ENCODE data around the gene LIG4. TPM values are rescaled to one million over a fixed set of nuclear protein-coding genes. Genes with fewer than 3 reads are reported as not detected.

Gene LIG4
- total RNA-seq, 2 donors from 2014 or later: 10.1 to 17.2 TPM

- intact Hi-C loops (cut with DNase I): no loop called here
- no peak for DNase-seq (ENCODE audit: low spot score)
Observed at GRCh38 chr13:108195861-108196260, 19.5 kb downstream of the LIG4 start.

- intact Hi-C loops (cut with DNase I): no loop called here
- no peak for DNase-seq (ENCODE audit: low spot score)
Observed at GRCh38 chr13:108195146-108195545, 20.2 kb downstream of the LIG4 start.

GRCh38 chr13:108194435-108194936, 20.9 kb downstream of the LIG4 start:
- DNase-seq (ENCODE audit: low spot score): no peak
- intact Hi-C loops (cut with DNase I): no loop called here

DNA sequence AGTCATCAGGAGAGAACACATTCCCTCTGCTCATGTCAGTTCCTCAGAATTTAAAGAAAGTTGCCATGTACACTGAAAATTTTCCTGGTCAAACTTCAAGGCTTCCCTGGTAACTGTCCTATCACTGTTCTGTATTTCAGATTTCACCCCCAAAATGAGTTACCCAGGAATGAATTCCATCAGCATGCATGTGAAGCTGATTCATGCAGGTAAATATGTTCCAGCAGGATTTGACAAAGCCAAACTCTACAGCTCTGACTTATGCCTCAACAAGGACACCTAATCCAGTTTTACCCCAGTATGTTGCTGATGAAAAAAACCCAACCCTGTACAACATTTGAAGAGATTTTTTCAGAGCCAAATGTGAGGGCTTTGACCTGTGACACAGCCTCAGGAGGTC, 21.5 kb downstream of the LIG4 start:
- intact Hi-C loops (cut with DNase I): no loop called here
- DNase-seq (ENCODE audit: low spot score): no peak

DNA sequence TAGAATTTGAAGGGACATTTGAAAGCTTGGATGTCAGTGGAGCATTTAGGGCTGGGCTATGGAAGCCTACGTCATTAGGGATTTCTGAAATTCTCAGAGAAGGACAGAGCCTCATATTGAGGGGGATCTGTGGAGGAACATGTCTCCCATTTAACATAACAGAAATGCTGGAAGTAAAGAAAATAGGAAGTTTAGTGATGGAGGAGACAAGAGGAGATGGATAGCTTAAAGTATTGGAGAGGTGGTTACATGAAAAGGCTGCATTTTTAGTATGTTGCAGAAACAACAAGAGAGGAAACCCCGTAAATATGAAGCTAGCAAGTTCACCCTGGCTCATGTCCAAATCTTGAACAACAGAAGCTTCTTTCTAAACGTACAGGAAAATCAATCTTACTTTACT, 24.4 kb downstream of the LIG4 start:
- intact Hi-C loops (cut with DNase I): no loop called here
- no peak for DNase-seq (ENCODE audit: low spot score)

- DNase-seq (ENCODE audit: low spot score): no peak
- intact Hi-C loops (cut with DNase I): no loop called here
Observed at GRCh38 chr13:108188260-108188659, 27.1 kb downstream of the LIG4 start.

DNA sequence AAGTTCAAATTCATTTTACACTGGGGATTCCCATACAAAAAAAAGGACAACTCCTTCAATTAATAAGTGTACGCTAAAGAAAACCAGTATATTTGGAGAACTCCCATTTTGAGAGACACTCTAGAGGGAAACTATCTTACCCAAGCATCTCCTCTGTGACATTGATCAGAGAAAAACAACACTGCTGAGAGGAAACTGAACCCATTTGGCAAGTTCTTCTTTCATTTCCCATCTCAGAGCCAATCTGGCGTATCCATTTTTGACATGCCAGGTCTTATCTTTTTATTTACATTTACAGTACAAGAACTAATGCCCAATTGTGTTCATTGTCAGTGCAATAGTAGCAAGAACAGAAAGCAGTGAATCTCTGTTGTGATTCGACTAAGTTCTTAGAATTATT, 30.1 kb downstream of the LIG4 start:
- intact Hi-C loops (cut with DNase I): no loop called here
- DNase-seq (ENCODE audit: low spot score): no peak

DNA sequence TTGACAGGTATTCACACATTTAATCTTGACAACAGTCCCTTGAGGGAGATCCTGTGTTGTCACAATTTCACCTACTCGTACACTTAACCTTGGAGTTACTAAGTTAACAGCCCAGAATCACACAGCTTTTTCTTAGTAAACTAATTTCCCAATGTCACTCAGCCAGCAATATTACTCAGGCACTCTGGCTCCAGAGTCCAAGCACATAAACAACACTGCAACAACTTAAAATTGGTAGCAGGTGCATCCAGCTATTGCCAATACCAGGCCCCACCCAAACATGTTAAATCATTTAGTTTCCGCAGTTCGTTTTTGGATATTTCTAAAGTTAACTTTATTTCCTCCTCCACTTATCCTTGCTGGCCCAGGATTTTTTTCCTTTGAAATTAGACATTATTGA, 32.7 kb downstream of the LIG4 start:
- intact Hi-C loops (cut with DNase I): loop anchor here in 1 of 2 donors (5.0 kb wide), 1 partner anchor 155 kb away; no protein-coding TSS in a partner anchor
- no peak for DNase-seq (ENCODE audit: low spot score)

- intact Hi-C loops (cut with DNase I): no loop called here
Observed at GRCh38 chr13:108178078-108178477, 37.3 kb downstream of the LIG4 start.

GRCh38 chr13:108176685-108177274, 38.6 kb downstream of the LIG4 start:
- intact Hi-C loops (cut with DNase I): no loop called here
- no peak for DNase-seq (ENCODE audit: low spot score)

More at GRCh38 chr13:108178078-108178477, 37.3 kb downstream of the LIG4 start:
- no peak for DNase-seq (ENCODE audit: low spot score)

DNA sequence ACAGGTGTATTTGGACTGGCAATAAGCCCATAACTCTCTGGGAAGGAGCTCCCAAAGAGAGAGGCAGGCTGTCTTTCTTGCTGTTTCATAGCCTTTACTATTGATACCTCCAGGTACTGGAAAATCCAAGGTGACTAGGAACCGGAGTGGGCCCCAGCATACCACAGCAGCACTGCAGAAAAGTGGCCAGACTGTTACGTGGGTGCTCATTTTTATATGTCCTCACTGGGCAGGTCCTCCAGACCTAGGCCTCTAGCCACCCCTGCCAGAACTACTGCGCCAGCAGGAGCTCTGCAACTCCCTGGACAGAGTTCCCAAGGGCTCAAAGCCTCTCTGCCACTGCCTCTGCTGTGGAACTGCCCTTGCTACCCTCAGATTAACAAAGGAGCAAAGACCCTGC, 46.4 kb downstream of the LIG4 start:
- DNase-seq (ENCODE audit: low spot score): no peak
- intact Hi-C loops (cut with DNase I): no loop called here

- intact Hi-C loops (cut with DNase I): no loop called here
Observed at GRCh38 chr13:108166078-108166477, 49.3 kb downstream of the LIG4 start.

GRCh38 chr13:108158746-108159145, 56.6 kb downstream of the LIG4 start:
- intact Hi-C loops (cut with DNase I): loop anchor here in 1 of 2 donors (10.0 kb wide), 1 partner anchor 954 kb away; no protein-coding TSS in a partner anchor
- DNase-seq (ENCODE audit: low spot score): no peak

More at GRCh38 chr13:108166078-108166477, 49.3 kb downstream of the LIG4 start:
- no peak for DNase-seq (ENCODE audit: low spot score)

Other genes starting within 250 kb of the LIG4 start
- gene ABHD13, start 2.9 kb upstream of the LIG4 start, total RNA-seq: 10 to 100 TPM in 1 of 2 donors, 1 to 10 TPM in 1; 9.4 to 11.9 TPM
- 10 to 100 TPM in 1 of 2 donors, 1 to 10 TPM in 1; 6.0 to 13.0 TPM for gene TNFSF13B, start 54.2 kb upstream of the LIG4 start, total RNA-seq